GM12874 (cell line): ENCODE measurements around the gene PLAAT2.

Experiments used
- CTCF ChIP-seq: IDR thresholded peaks from 2 replicates; pipeline ENCODE4 v1.5.1; 2011; ENCODE audit warnings: low read depth, mild to moderate bottlenecking, control low read depth, low read length, moderate library complexity; ENCODE audit not compliant: insufficient read depth

The PLAAT2 gene

GRCh38 chr11:63504933-63505586, 58.1 kb downstream of the PLAAT2 start:
- no peak for TF ChIP-seq CTCF

GRCh38 chr11:63504054-63504453, 59.1 kb downstream of the PLAAT2 start:
- TF ChIP-seq CTCF = no peak

DNA sequence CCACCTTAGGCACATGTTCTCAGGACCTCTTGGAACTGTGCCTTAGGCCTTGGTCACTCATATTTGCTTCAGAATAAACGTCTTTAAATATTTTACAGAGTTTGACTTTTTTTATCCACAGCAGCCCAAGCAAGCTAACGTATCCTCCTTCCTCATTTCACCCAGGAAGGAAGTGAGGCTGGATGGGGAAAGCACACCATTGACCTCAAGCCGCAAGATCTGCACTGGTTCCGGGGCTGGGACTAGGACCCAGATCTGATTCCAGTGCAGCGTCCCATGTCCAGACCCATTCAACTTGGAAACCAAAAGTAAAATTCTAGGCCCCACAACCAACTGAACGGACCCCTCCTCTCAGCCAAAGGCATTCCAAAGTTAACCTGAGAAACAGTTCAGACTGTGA, 59.7 kb downstream of the PLAAT2 start:
- no peak for TF ChIP-seq CTCF
